NCI-H82 treated with DMSO at 0.1 percent for 48 hours (cell line): ENCODE data around the gene MED27.

Source experiments
- DNase-seq: peaks from one replicate; lab custom pipeline; 2025; ENCODE audit not compliant: unreplicated experiment; lab: John Stamatoyannopoulos, UW

The MED27 gene

DNA sequence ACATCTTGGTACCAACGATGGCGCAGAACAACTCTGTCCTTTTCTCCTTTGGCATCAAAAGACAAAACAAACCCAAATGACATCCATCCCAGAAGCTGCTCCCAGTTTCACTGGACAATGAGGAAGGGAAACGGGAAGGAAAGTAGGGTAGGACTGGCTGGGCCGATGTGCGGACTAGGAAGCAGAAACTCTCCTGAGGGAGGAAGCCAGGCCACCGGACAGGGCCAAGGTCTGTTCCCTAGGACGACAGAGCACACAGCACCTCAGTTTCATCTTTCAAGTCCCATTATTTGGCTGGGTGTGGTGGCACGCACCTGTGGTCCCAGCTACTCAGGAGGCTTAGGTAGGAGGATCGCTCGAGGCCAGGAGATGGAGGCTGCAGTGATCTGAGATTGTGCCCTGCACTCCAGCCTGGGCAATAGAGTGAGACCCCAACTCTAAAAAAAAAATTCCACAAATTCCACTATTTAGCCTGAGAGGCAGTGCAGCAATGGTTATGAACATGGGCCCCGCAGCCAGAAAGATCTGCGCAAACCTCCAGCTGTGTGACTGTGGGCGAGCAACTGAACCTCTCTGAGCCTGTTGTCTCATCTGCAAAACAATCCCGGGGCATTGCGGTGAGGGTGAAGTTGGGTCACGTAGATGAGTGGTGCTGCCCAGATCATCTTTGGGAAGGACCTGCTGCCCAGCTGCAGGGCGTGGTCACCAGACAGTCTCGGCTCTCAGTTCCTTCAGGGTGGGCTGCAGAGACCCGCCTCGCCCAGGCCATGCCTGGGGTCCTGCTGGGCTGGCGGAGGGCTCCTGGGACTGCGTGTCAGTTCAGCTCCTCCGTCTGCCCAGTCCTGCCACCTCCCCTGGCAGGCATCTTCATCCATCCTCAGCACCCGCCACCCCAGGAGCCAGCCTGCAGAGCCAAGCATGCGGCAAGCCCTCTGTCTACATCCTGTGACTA is 238.6 kb downstream of the MED27 start:
- DNase-seq: no peak

DNA sequence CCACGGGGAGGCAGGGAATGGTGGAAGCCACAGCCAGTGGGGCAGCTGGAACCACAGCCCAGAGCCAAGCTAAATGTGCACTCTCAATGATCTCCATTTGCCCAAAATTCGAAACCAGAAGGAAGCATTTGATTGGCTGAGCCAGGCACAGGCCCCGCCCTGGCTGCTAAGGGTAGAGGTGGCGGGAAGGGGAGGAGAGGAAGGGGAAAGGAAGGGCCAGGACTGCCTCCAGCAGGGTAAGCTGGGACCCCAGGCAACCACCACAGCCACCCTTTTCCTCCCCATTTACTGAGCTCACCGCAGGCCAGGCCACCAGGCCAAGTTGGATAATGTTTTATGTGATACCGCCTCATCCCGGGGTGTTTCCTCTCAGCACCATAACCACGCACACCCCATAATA is 239.4 kb downstream of the MED27 start:
- DNase-seq: no peak

DNA sequence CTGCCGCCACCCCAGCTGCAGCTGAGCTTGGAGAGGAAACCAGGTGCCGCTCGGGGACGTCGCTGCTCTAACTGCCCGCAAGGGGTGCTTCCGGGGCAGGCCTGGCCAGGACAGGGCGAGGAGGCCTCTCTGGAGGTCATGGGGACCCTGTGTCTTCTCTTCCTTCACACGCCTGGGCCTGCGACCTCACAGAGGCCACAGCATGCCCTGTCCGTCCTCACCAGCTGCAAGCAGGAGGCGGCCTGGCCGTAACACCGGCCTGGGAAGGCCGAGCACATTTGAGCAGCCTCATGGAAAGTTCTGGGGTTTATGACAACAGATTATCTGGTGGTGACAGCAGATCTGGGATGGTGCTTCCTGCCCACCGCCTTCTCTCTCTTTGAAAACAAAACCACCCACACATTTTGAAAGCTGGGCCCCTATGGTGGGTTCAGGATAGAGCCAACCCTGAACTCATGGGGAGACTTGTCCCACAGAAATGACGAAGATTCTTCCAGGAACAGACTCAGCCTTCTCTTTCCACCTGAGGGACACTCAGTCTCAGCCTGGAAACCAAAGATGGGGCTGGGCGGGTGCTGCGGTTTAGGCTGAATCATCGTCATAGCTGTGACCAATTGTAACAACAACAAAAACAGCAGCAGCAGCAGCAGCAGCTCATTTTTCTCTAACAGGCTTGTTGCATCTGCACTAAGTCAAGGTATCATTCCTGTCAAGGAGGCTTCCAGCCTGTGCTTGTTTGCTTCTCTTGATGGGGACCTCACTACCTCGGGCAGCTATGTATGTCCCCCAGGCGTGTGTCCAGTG is 240.2 kb downstream of the MED27 start:
- no peak for DNase-seq

DNA sequence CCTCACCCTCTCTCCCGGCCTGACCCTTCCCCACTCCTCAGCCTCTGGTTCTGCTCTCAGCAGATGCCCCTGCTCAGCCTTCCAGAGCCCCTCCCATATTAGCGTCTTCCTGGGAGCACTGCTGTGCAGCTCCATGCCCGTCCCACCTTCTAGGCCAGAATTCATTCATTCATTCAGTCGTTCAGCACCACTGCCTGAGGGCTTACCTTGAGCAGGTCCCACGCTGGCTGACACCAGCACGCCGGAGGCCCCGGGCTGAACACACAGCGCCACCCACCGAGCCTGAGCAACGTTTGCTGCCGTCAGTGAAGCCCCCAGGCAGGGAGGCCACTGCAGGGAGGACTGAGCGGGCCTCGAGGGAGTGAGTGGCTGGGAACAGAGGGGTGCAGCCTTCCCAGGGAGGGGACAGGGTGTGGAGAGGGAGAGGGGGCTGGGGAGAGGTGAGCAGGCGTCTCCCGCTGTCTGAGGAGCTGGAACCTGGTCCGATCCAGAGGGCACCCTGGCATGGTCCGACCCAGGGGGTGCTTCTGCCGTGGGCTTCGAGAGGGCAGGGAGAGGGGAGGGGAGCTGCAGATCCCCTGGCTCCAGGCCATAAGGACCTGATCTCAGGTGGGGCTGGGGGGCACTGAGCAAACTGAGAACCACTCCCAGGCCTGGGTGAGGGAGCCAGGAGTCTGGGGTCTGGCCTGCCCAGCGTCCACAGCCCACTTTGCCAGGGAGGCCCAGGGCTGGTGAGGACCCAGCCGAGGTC is 241.0 kb downstream of the MED27 start:
- no peak for DNase-seq

DNA sequence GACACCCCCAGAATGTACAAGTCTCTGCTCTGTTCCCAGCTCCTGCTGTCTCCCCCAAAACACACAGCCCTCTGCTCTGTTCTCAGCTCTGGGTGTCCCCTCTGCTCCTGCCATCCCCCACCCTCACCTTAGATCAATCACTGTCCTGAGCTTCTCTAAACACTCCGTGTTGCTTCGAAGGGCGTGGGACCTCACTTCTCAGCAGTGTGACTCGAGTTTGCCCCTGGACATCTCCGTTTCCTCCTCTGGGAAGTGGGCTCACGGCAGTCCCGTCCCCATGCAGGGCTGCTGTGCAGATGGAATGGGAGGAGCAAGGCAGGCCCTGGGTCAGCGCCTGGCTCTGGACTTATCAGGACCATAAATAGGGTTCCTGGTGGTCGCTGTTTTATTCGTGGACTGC is 241.8 kb downstream of the MED27 start:
- DNase-seq: no peak

DNA sequence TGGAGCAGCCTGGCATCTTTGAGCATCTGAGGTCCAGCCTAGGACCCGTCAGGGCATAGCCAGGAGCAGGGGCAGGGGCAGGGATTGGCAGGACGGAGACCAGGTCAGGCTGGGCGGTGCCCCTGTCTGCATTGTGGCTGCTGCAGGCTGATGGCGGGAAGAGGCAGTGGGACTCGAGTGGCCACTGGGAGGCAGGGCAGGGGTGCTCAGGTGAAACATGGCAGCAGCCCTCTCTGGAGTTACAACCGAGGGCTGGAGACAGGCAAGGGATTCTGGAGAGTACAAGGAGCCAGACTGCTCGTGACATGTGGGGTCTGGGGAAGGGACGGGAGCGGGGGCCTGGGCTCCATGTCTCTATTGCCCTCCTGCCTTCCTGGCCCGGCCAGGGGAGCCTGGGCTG is 242.4 kb downstream of the MED27 start:
- no peak for DNase-seq

DNA sequence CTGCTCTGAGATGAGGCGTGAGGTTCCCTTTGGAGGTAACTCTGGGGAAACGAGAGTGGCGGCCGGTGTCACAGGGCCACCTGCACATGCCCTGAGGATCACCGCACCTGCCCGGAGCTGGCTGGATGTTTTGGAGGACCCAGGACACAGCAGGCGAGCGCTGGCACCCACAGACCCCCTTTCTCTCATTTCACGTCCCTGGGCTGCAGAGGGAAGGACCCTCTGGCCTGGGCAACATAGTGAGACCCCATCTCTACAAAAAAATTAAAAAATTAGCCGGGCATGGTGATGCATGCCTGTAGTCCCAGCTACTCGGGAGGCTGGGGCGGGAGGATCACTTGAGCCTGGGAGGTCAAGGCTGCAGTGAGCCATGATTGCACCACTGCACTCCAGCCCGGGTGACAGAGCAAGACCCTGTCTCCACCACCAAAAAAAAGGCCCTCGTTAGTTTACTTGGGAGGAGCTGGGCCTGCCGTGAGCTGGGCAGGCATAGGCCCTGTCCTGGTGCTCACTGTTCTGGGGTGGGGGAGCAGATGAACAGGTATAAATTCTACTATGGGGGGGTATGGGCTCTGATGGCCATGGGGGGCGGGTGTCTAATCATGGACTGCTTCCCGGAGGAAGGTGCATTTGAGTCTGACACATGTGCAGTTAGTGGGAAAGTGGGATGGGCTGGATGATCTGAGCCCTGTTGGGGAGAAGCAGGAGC is 242.9 kb downstream of the MED27 start:
- DNase-seq: no peak

DNA sequence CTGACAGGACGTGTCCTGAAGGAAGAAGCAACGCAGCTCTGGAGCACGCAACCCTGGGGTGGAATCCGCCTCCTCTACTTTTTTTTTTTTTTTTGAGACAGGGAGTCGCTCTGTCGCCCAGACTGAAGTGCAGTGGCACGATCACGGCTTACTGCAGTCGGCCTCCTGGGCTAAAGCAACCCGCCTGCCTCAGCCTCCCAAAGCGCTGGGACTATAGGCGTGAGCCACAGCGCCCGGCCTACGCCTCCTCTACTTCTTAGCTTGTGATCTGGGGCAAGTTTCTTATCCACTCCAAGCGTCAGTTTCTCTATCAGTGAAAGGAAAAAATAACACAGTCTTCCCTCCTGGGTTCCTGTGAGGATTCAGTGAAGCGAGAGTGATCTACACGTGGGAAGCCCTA is 243.6 kb downstream of the MED27 start:
- DNase-seq: no peak

DNA sequence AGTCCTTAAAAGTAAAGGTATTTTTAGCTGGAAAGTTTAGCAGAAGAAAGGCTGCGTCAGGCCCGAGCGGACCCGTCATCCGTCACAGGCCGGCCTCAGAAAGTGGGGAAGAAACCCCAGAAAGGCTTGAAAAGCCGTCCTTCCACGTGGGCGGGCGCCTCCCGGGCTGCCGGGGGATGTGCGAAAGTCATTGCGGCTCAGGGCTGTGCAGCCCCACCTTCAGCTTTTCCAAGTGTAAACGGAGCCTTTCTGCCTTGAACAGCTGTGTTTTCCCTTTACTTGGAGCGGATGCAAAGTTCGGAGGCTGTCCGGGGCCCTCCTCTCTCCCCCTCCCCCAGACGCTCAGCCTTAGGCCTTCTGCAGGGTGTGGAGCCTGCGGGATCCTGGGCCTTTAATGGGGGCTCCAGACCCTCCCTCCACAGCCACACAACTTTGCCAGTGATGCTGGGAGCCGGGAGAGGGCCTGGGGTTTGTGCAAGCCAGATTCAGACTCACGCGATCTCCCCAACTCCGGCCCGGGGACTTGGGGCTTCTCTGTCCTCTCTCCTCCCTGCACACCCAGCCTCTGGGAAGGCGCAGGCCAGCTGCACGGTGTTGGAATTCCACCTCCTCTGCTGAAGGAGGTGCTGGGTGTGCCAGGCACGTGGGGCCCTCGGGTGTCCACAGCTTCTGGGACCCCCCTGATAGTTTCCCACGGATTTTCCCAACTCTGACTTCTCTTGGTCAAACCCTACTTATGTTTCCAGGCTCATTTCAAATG is 244.3 kb downstream of the MED27 start:
- no peak for DNase-seq

DNA sequence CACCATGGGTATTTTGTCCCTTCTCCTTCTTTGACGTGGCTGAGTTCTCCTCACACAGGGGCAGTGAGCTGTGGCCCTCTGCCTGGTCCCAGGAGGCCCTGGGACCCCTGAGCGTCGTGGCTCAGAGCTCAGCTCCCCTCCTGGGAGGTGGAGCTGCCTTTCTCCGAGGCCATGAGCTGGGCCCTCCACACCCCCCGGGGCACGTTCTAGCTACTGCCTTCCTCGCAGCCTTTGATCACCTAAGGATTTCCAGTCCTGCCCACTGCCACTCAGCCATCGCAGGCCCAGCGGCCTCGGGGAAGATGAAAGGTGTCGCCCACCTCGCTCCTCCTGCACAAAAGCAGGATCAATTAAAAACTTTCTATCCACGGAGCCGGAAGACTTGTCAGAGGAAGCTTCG is 244.9 kb downstream of the MED27 start:
- DNase-seq: no peak

DNA sequence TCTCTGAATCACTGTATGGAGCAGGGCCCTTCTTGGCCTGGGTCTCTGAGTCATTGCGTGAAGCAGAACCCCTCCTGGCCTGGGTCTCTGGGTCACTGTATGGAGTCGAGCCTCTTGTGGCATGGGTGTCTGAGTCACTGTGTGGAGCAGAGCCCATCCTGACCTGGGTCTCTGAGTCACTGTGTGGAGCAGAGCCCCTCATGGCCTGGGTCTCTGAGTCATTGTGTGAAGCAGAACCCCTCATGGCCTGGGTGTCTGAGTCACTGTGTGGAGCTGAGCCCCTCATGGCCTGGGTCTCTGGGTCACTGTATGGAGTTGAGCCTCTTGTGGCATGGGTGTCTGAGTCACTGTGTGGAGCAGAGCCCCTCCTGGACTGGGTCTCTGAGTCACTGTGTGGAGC is 245.8 kb downstream of the MED27 start:
- DNase-seq: no peak

DNA sequence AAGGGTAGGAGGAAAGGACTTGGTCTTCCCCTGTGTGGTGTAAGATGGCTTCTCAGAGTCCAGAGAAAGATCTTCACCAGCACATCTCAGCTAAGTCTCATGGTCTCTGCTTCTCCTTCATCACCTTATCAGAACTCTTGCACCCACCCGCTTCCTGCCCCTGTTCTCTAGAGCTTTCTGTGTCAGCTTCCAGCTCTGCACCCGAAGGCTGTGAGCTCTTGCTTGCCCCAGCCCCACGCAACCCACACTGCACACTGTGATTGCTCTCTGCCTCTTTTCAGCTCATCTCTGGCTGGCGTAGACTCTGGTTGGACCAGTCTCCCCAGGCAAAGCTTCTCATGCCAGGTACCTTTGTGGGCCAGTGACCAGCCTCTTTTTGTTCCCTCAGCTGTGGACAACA is 246.6 kb downstream of the MED27 start:
- DNase-seq: no peak

DNA sequence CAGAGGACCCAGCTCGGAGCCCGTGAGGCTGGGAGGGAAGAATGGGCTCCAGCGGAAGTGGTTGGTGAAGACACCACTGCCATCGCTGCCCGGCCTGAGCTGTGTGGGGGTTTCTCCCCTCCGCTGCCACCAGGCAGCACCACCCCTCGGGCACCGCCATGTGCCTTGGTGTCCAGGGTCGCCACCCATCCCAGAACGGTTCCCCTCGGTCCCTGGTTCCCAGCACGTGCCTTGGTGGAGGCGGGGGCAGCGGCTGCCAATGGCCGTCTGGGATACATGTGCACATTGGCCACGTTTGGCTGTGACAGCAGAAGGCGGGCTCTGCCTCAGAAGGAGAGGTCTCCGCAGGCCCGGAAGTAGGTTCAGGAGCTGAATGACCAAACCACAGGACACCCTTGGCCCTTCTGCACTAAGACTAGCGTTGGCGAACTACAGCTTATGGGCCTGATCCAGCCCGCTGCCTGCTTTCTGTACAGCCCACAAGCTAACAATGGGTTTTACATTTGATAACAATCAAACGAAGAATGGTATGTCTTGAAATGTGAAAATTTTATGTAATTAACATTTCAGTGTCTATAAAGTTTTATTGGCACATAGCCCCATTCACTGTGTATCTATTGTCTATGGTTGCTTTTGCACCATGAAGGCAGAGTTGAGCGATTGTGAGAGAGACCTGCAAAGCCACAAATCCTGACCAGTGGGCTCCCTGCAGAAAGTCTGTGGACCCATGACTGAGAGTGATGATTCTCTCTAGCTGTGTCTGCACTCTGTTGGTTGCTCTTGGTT is 248.1 kb downstream of the MED27 start:
- no peak for DNase-seq

DNA sequence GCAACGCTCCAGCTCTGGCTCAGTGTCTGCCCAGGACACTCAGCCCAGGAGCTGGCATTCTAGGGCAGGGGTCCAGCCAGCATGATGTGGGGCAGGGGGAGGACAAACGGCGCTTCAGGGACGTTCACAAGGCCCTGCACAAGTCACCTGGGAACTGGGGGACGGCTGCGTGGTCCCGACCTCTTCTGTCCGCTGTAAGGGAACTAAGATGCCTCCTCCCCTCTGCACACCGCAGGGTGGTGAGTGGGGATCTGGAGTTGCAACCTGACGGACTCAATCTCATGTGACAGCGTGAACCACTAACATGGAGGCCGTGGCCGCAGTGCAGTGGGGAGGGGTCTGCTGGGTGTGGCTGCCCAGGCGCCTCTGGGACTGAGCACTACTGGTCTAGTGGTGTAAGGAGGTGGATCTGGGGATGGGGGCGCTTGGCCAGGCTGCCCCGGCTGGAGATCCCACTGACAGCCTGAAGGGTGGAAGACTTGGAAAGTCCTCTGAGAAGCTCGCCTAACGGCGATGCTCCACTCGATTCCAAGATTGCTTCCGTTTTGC is 251.8 kb downstream of the MED27 start:
- no peak for DNase-seq

DNA sequence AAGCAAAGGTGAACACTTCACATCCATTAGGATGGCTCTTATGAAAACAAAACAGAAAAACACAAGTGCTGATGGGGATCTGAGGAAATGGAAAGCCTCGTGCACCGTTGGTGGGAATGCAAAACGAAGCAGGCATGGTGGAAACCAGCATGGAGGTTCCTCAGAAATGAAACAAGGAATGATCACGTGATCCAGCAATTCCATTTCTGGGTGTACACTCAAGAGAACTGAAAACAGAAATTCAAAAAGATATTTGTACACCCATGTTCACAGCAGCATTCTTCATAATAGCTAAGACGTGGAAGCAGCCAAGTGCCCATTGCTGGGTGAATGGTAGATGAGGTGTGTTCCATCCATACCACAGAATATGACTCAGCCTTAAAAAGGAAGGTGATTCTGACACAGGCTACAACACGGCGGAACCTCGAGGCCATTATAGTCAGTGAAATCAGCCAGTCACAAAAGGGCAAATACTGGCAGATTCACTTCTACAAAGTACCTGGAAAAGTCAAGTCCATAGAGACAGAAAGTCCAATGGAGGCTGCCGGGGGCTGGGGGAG is 252.6 kb downstream of the MED27 start:
- DNase-seq: no peak

DNA sequence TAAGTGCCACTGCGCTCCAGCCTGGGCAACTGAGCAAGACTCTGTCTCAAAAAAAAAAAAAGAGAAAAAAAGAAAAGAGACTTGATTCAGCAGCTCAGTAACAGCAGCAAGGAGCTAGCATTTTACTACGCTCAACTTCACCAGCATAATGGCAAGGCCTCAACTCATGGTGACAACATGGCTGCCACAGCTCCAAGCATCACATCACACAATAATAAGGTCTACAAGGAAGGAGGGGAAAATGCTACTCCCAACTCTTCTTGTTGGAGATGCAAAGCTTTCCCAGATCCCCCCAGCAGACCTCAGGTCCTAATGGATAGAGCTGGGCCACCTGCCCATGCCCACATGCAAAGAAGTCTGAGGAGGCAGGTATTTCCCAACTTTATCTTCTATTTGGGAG is 253.6 kb downstream of the MED27 start:
- no peak for DNase-seq

DNA sequence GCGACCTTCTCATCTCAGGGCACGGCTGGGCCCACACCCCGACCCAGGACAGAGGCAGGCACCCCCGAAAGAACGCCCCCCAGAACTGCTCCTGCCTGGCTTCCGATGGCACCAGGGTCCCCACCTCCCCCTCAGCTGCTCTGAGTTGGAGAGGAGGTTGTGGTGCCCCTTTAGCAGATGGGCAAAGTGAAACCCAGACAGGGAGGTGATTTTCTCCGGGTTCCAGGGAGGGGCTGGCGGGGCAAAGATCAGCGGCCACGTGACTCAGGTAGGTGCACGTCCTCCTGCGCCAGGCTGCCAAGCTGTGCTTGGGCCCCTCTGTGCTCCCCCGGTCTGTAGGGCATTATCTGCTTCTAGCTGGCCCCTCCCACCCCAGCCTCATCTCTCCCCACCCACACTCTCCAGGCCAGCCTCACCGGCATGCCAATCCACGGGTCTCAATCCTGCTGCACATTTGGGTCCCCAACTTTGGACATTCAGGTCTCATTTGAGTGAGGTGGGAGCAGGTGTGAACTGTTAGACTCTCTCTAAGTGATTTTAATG is 254.6 kb downstream of the MED27 start:
- no peak for DNase-seq

DNA sequence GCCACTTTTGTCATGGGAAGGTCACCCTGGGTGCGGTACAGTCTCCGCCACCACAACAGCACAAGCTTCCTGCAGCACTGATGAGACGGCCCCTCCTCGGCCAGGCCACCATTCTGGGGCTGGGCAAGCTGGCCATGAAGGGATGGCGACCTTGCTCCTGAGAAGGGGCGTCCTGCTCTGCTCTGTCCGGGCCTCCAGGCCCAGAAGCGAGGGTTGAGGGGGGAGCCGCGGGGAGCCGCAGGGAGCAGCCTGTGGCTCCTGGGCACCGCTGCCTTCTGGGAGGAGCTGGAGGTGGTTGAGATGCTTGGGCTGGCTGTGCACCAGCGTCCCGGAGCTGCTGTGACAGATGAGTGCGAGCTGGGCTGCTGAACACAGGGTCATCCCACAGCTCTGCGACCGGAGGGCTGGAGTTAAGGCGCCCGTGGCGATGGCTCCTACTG is 255.5 kb downstream of the MED27 start:
- no peak for DNase-seq
